Mesendoderm (in vitro differentiated cells): Measurements from ENCODE around the gene CCDC136.

ENCODE experiments used
- DNase-seq: peaks from one replicate; pipeline ENCODE4 v3.0.0; 2013
- H2AK5ac ChIP-seq: 2 replicates; pipeline ENCODE4 v1.6.1; 2013; ENCODE audit warnings: low read length, inconsistent platforms
- H2BK120ac ChIP-seq: 2 replicates; pipeline ENCODE4 v1.6.1; 2013; ENCODE audit warnings: low read depth, mild to moderate bottlenecking, low read length, moderate library complexity, mixed read lengths
- H2BK15ac ChIP-seq: replicated peaks from 2 replicates; pipeline ENCODE4 v1.6.1; 2013; ENCODE audit warnings: low read depth, mild to moderate bottlenecking, moderate library complexity
- H2BK5ac ChIP-seq: 2 replicates; pipeline ENCODE4 v1.6.1; 2013; ENCODE audit warnings: low read length, inconsistent platforms
- H3K18ac ChIP-seq: 2 replicates; pipeline ENCODE4 v1.6.1; 2013; ENCODE audit warnings: mild to moderate bottlenecking, low read length, mixed read lengths
- H3K23ac ChIP-seq: one replicate; pipeline ENCODE4 v1.6.1; 2013; ENCODE audit warnings: low read length
- H3K27ac ChIP-seq: 2 replicates; pipeline ENCODE4 v1.5.1; 2013; ENCODE audit warnings: low read depth, mild to moderate bottlenecking, inconsistent platforms, low read length, moderate library complexity
- H3K27me3 ChIP-seq: 2 replicates; pipeline ENCODE4 v1.6.1; 2013; ENCODE audit warnings: low read length, control low read depth, mild to moderate bottlenecking, inconsistent platforms; ENCODE audit not compliant: insufficient read depth, poor library complexity
- H3K36me3 ChIP-seq: 2 replicates; pipeline ENCODE4 v1.6.1; 2013; ENCODE audit warnings: low read length, inconsistent platforms; ENCODE audit not compliant: control insufficient read depth, insufficient read depth
- H3K4ac ChIP-seq: one replicate; pipeline ENCODE4 v1.6.1; 2013; ENCODE audit warnings: low read depth, mild to moderate bottlenecking, low read length, moderate library complexity
- H3K4me1 ChIP-seq: 2 replicates; pipeline ENCODE4 v1.6.1; 2013; ENCODE audit warnings: low read depth, low read length, inconsistent platforms; ENCODE audit not compliant: control insufficient read depth
- H3K4me2 ChIP-seq: 2 replicates; pipeline ENCODE4 v1.6.1; 2013; ENCODE audit warnings: low read length
- H3K4me3 ChIP-seq: 2 replicates; pipeline ENCODE4 v1.5.1; 2013; ENCODE audit warnings: mild to moderate bottlenecking, low read length
- H3K56ac ChIP-seq: one replicate; pipeline ENCODE4 v1.6.1; 2013; ENCODE audit warnings: low read length
- H3K79me1 ChIP-seq: 2 replicates; pipeline ENCODE4 v1.6.1; 2013; ENCODE audit warnings: low read length, inconsistent platforms
- H3K79me2 ChIP-seq: 2 replicates; pipeline ENCODE4 v1.6.1; 2013; ENCODE audit warnings: mild to moderate bottlenecking, low read length; ENCODE audit not compliant: control insufficient read depth, insufficient read depth
- H3K9ac ChIP-seq: 2 replicates; pipeline ENCODE4 v1.6.1; 2013; ENCODE audit warnings: low read length, inconsistent platforms
- H4K5ac ChIP-seq: one replicate; pipeline ENCODE4 v1.6.1; 2013; ENCODE audit warnings: low read length
- H4K8ac ChIP-seq: one replicate; pipeline ENCODE4 v1.6.1; 2013; ENCODE audit warnings: low read depth, mild to moderate bottlenecking, control low read depth, low read length, moderate library complexity
- WGBS: extraction: QIAGEN DNeasy Blood & Tissue Kit; methylation state at CpG from one replicate; pipeline ENCODE4 v1.1.7; 2013; ENCODE audit warnings: low lambda C conversion rate, missing lambda C conversion rate; ENCODE audit not compliant: insufficient coverage; ENCODE audit errors: extremely low coverage; 5-methylcytosine and 5-hydroxymethylcytosine counted together

CCDC136 gene

GRCh38 chr7:128847721-128848211 is 56.0 kb downstream of the CCDC136 start:
- Histone ChIP-seq H2BK5ac (no peak overlapping the region), H3K27me3 (no peaks in the 10 kb centered on the region), H3K18ac (no peak overlapping the region), H2BK120ac (no peak overlapping the region), H3K4ac (no peak overlapping the region), H4K5ac (no peak overlapping the region), H2BK15ac (no peak overlapping the region), H3K79me2 (no peaks in the 10 kb centered on the region), H3K56ac (no peak overlapping the region), H3K4me2 (no peak overlapping the region), H4K8ac (no peak overlapping the region), H3K79me1 (no peaks in the 10 kb centered on the region), H3K36me3 (peaks cover 29% of the 10 kb centered on the region), H3K4me1 (no peaks in the 10 kb centered on the region), H3K9ac (no peak overlapping the region), H2AK5ac (no peak overlapping the region), H3K23ac (no peak overlapping the region), H3K4me3 (no peak overlapping the region), H3K27ac (no peak overlapping the region)
- no peak for DNase-seq
- WGBS, result no CpG with 5 or more reads among the region's 17 CpGs

GRCh38 chr7:128848289-128849155 is 56.8 kb downstream of the CCDC136 start:
- no peak overlapping the region for H4K5ac ChIP-seq
- no peak overlapping the region for H2BK15ac ChIP-seq
- H2BK120ac ChIP-seq, result no peak overlapping the region
- no peak overlapping the region for H3K4me3 ChIP-seq
- peaks cover 25% of the 10 kb centered on the region for H3K36me3 ChIP-seq
- H3K79me1 ChIP-seq, result no peaks in the 10 kb centered on the region
- H3K79me2 ChIP-seq, result no peaks in the 10 kb centered on the region
- no peak overlapping the region for H3K18ac ChIP-seq
- H3K23ac ChIP-seq, result no peak overlapping the region
- WGBS, result no CpG with 5 or more reads among the region's 31 CpGs
- H3K9ac ChIP-seq, result no peak overlapping the region
- no peak overlapping the region for H3K27ac ChIP-seq
- no peak overlapping the region for H4K8ac ChIP-seq
- no peaks in the 10 kb centered on the region for H3K27me3 ChIP-seq
- H3K4me1 ChIP-seq, result no peaks in the 10 kb centered on the region
- no peak for DNase-seq
- no peak overlapping the region for H2BK5ac ChIP-seq
- H3K4ac ChIP-seq, result no peak overlapping the region
- no peak overlapping the region for H3K4me2 ChIP-seq
- H2AK5ac ChIP-seq, result no peak overlapping the region
- no peak overlapping the region for H3K56ac ChIP-seq

- no peak overlapping the region for H4K8ac ChIP-seq
- no peak for DNase-seq
- no peak overlapping the region for H3K4me3 ChIP-seq
- no CpG with 5 or more reads among the region's 16 CpGs for WGBS
- H3K18ac ChIP-seq, result no peak overlapping the region
- no peak overlapping the region for H3K9ac ChIP-seq
- peaks cover 21% of the 10 kb centered on the region for H3K36me3 ChIP-seq
- H2BK120ac ChIP-seq, result no peak overlapping the region
- no peak overlapping the region for H2BK15ac ChIP-seq
- H3K4me2 ChIP-seq, result no peak overlapping the region
- H2AK5ac ChIP-seq, result no peak overlapping the region
- no peaks in the 10 kb centered on the region for H3K79me1 ChIP-seq
- no peak overlapping the region for H2BK5ac ChIP-seq
- H3K23ac ChIP-seq, result no peak overlapping the region
- H3K4ac ChIP-seq, result no peak overlapping the region
- H4K5ac ChIP-seq, result no peak overlapping the region
- no peak overlapping the region for H3K27ac ChIP-seq
- H3K4me1 ChIP-seq, result no peaks in the 10 kb centered on the region
- no peak overlapping the region for H3K56ac ChIP-seq
- H3K27me3 ChIP-seq, result no peaks in the 10 kb centered on the region
- H3K79me2 ChIP-seq, result no peaks in the 10 kb centered on the region
Measured at GRCh38 chr7:128849156-128849515, 57.4 kb downstream of the CCDC136 start.

- Histone ChIP-seq H3K79me1 (no peaks in the 10 kb centered on the region), H3K23ac (no peak overlapping the region), H3K56ac (no peak overlapping the region), H2BK120ac (no peak overlapping the region), H3K4me2 (no peak overlapping the region), H4K8ac (no peak overlapping the region), H2BK5ac (no peak overlapping the region), H3K36me3 (peaks cover 21% of the 10 kb centered on the region), H3K27ac (no peak overlapping the region), H3K18ac (no peak overlapping the region), H3K4ac (no peak overlapping the region), H2AK5ac (no peak overlapping the region), H3K4me1 (no peaks in the 10 kb centered on the region), H2BK15ac (no peak overlapping the region), H3K27me3 (no peaks in the 10 kb centered on the region), H3K79me2 (no peaks in the 10 kb centered on the region), H3K9ac (no peak overlapping the region), H4K5ac (no peak overlapping the region), H3K4me3 (no peak overlapping the region)
- no CpG with 5 or more reads among the region's 18 CpGs for WGBS
- DNase-seq, result no peak
Measured at GRCh38 chr7:128849804-128850490, 58.2 kb downstream of the CCDC136 start.

GRCh38 chr7:128852537-128853254 is 60.9 kb downstream of the CCDC136 start:
- H3K27me3 ChIP-seq, result no peaks in the 10 kb centered on the region
- H3K4me2 ChIP-seq, result no peak overlapping the region
- no peak overlapping the region for H3K9ac ChIP-seq
- WGBS, result no CpG with 5 or more reads among the region's 28 CpGs
- no peaks in the 10 kb centered on the region for H3K4me1 ChIP-seq
- H4K5ac ChIP-seq, result no peak overlapping the region
- H3K4me3 ChIP-seq, result no peak overlapping the region
- H3K4ac ChIP-seq, result no peak overlapping the region
- no peak overlapping the region for H3K27ac ChIP-seq
- H3K18ac ChIP-seq, result no peak overlapping the region
- no peak for DNase-seq
- H2BK15ac ChIP-seq, result no peak overlapping the region
- H3K36me3 ChIP-seq, result peaks cover 25% of the 10 kb centered on the region
- H3K56ac ChIP-seq, result no peak overlapping the region
- H3K79me2 ChIP-seq, result no peaks in the 10 kb centered on the region
- no peak overlapping the region for H3K23ac ChIP-seq
- no peak overlapping the region for H2AK5ac ChIP-seq
- H4K8ac ChIP-seq, result no peak overlapping the region
- H2BK120ac ChIP-seq, result no peak overlapping the region
- no peak overlapping the region for H2BK5ac ChIP-seq
- H3K79me1 ChIP-seq, result no peaks in the 10 kb centered on the region
